HG03139 (cell line): ENCODE results near the gene EPS15.
"Not testable (repeated sequence)": the region's sequence is repeated elsewhere in the genome, so short reads cannot be mapped to it uniquely, and the experiment has no call there.

ENCODE experiments used
- ATAC-seq: cut with Tn5 transposase; IDR thresholded peaks from one replicate; pipeline ENCODE4 v1.9.1; 2021; ENCODE audit not compliant: unreplicated experiment

The EPS15 gene

GRCh38 chr1:51392241-51392640 lies 126.8 kb downstream of the EPS15 start:
- no peak for ATAC-seq

GRCh38 chr1:51390641-51391040 lies 128.4 kb downstream of the EPS15 start:
- not testable (repeated sequence) for ATAC-seq

- ATAC-seq, result not testable (repeated sequence)
Measured at GRCh38 chr1:51387288-51387687, 131.8 kb downstream of the EPS15 start.

DNA sequence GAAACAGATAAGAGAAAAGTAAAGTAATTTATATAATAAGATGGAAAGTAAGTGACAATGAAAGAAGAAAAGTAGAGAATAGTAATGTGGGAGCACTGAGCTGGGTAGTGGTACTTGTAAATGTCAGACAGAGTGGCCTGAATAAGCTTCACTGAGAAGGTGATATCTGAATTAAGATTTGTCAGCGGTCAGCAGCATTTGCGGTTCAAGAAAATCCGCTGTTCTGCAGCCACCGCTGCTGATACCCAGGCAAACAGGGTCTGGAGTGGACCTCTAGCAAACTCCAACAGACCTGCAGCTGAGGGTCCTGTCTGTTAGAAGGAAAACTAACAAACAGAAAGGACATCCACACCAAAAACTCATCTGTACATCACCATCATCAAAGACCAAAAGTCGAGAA lies 132.8 kb downstream of the EPS15 start:
- ATAC-seq, result not testable (repeated sequence)

GRCh38 chr1:51385776-51386175 lies 133.3 kb downstream of the EPS15 start:
- no peak for ATAC-seq

DNA sequence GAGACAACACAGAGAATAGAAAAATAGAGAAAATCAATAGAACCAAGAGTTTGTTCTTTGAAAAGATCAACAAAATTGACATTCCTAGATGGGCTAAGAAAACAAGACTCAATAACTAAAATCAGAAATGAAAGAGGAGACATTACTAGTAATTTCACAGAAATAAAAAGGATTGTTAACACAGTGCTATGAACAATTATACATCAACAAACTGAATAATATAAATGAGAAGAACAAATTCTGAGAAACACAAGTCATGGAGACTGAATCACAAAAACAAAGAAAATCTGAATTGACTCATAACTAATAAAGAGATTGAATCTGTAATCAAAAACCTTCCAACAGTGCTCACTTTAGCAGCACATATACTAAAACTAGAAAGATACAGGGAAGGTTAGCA lies 137.1 kb downstream of the EPS15 start:
- ATAC-seq, result no peak

DNA sequence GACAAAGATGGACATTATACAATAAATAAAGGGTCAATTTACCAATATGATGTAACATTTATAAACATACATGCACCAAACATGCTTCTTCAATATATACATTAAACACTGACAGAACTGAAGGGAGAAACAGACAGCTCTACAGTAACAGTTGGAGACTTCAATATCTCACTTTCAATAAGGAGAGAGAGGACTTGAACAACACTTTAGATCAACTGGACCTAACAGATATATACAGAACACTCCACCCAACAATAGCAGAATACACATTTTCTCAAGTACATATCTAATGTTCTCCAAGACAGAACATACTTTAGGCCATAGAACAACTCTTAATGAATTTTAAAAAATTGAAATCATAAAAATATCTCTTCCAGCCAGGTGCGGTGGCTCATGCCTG lies 138.1 kb downstream of the EPS15 start:
- no peak for ATAC-seq

DNA sequence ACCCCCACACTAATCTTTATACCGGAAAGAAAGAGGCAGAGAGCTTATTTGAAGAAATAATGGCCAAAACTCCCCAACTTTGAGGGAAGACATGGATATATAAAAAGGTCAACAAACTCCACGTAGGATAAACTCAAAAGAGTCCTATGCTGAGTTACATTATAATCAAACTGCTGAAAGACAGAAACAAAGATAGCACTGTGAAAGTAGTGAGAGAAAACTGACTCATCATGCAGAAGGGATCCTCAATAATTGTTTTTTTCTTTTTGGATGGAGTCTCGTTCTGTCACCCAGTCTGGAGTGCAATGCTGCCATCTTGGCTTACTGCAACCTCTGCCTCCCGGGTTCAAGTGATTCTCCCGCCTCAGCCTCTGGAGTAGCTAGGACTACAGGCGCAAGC lies 140.2 kb downstream of the EPS15 start:
- ATAC-seq, result no peak

GRCh38 chr1:51373898-51374297 lies 145.2 kb downstream of the EPS15 start:
- no peak for ATAC-seq

- no peak for ATAC-seq
Measured at GRCh38 chr1:51372561-51372960, 146.5 kb downstream of the EPS15 start.

- ATAC-seq, result no peak
Measured at GRCh38 chr1:51369171-51369570, 149.9 kb downstream of the EPS15 start.

- ATAC-seq, result no peak
Measured at GRCh38 chr1:51365774-51366173, 153.3 kb downstream of the EPS15 start.

DNA sequence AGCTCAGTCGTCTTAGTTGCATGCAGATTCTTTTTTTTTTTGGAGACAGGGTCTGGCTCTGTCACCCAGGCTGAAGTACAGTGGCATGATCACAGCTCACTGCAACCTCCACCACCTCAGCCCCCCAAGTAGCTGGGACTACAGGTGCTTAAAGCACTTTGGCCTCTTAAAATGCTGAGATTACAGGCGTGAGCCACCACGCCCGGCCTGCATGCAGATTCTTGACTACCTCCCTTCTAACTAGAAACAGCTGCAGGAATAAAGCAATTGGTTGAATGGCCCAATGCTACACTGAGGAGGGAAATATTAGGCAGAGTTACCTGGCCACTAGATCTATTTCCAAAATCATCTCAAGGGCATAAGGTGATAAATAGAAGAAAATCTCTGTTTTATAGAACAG lies 159.2 kb downstream of the EPS15 start:
- ATAC-seq, result no peak

DNA sequence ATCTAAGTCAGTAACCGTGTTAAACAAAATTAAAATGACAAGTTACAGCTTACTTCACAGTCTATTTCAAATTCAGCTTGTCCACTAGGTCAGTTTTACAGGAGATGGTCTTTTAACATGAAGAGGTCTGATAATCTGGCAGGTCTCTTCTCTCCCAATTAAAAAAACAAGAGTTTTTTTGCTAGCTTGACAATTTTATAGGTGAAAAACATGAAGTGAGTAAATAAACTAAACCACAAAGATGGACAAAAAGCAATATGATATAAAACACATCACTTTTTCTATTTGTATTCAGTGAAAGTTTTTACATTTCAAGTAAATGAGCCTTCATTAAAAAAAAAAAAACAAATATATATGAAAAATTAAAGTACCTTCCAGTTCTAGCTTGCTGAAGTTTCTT lies 163.7 kb downstream of the EPS15 start:
- ATAC-seq, result no peak

DNA sequence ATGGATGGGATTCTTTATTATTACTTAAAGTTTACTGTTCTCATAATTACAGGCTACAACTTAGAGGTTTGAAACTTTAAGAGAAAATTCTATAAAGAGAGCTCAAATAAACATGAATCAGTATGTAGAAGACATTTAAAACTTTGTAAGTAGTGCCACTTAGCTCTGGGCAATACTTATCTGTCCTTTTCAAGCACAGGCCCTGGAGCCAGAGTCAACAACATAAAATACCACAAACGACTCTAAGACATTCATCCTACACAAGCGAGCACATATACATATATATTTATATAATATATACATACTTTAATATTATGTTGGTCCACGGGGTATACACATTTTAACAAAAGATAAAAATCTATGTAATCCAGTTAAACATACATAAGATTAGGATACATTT lies 164.7 kb downstream of the EPS15 start:
- ATAC-seq, result no peak

DNA sequence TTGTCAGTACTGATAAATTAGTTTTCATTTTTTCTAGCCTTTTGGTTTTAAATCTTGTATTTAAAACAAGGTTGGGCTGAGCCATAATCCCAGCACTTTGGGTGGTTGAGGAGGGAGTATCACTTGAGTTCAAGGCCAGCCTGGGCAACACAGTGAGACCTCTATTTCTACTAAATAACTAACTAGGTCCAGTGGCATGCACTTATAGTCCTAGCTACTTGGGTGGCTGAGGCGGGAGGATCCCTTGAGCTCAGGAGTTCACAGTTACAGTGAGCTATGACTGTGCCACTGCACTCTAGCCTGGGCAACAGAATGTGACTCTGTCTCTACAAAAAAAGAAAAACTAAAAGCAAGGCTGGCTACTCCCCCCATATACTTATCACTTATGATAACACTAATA lies 167.2 kb downstream of the EPS15 start:
- no peak for ATAC-seq

DNA sequence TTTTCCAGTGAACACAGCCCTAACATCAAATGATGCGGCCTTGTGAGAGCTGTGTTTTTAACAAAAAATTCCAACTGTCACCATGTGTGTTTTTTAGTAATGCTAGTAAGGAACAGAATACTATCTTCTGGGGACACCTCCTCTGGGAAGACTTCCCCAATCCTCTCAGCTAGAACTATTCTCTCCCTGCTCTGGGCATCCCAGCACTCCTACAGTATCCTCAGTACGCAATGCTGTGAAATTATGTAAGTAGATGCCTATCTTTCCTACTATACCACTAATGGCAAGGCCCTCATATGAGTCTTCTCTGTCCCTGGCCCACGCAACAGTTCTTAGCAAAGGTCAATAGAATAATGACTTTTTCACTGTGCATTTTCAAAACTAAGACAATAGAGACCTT lies 169.2 kb downstream of the EPS15 start:
- ATAC-seq, result no peak

GRCh38 chr1:51348147-51348527 lies 170.9 kb downstream of the EPS15 start:
- ATAC-seq, result no peak

DNA sequence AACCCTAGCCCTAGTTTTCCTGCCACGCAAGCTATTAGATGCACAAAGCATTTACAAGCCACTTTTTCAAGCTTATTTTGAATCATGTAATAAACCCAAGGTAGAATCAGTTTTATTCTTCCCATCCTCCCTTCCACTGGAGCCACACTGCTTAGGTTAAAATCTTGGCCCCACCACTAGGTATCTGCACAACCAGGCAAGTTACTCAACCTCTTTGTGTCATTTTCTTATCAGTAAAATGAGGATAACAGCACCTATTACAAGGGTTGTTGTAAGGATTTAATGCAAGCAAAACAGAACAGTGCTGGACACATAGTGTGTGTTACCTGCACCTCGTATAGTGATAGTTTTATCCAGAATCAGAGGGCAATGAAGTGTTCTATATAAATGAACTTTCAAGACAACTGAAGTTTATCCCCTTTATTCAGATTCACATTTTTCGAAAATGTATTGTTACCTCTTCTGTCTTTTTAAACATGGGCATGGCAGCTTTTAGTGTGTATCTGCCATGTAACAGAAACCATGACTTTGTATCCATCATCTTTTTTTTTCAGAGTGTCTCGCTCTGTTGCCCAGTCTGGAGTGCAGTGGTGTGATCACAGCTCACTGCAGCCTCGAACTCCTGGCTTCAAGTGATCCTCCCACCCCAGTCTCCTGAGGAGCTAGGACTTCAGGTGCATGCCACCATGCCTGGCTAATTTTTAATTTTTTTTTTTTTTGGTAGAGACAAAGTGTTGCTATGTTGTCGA lies 171.5 kb downstream of the EPS15 start:
- no peak for ATAC-seq

- no peak for ATAC-seq
Measured at GRCh38 chr1:51346086-51346942, 172.8 kb downstream of the EPS15 start.

DNA sequence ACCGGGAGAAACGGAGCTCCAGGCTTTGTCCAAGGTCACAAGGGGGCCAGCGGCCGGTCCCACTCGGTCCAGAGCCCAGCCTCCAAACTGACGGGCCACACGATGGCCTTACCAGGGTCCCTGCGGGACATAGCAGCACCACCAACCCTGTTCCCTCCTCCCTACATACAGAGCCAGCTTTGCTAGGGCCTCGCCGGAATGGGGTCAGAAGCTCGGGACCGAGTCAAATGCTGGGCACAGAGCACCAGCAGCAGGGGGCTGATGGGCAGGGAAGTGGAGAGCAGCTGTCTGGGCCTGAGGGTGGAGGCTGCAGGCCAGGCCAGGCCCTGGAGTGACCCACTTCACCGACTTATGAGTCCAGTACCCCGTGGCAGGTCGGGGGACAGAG lies 173.8 kb downstream of the EPS15 start:
- ATAC-seq, result no peak

- ATAC-seq, result no peak
Measured at GRCh38 chr1:51344602-51345299, 174.3 kb downstream of the EPS15 start.
